DND-41 (cell line): ENCODE results near the gene MTFR1L.

Source experiments
- CTCF ChIP-seq: IDR thresholded peaks from 2 replicates; pipeline ENCODE4 v1.5.1; 2012; ENCODE audit warnings: borderline replicate concordance, low read length, moderate library complexity, mild to moderate bottlenecking; ENCODE audit not compliant: poor library complexity, severe bottlenecking; ENCODE audit errors: extremely low read depth
- EZH2 ChIP-seq: IDR thresholded peaks from 3 replicates; pipeline ENCODE4 v1.6.1; 2012; ENCODE audit warnings: borderline replicate concordance, low read depth, mild to moderate bottlenecking, moderate library complexity, low read length, inconsistent platforms; ENCODE audit not compliant: severe bottlenecking

- TF ChIP-seq CTCF, result no peak
- no peak for TF ChIP-seq EZH2
Measured at GRCh38 chr1:25772692-25773245, 47.0 kb upstream of the MTFR1L start.
